ENCODE results near the gene GDPD2.

Gene GDPD2

DNA sequence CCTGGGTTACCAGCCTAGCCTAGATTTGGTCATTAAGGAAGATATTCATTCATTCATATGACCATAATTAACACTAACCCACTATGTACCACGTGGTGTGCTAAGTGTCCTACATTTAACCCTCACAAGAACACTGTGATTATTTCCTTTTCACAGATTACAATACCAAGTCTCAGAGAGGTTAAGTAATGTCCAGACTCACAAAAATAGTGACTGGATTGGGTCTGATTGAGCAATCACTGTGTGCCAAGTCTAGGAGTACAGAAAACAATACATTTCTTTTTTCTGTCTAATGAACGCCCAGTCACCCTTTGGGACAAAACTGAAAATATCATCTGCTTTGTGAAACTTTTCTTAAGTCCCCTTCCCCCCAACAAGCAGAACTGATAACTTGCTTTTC lies 13.9 kb downstream of the GDPD2 start:
- in situ Hi-C loops (cut with MboI; ENCODE audit: low sequenced_read_pairs, unreplicated experiment): no loop called here
- DNase-seq (ENCODE audit: low spot score): no peak
- TF ChIP-seq CTCF (IDR thresholded peaks at IDR 0.05; ENCODE audit: borderline replicate concordance, control extremely low read depth, extremely low read depth, insufficient read depth, missing control alignments): no peak

GRCh38 chrX:70437921-70438665 lies 15.0 kb downstream of the GDPD2 start:
- in situ Hi-C loops (cut with MboI; ENCODE audit: low sequenced_read_pairs, unreplicated experiment): no loop called here
- no peak for DNase-seq (ENCODE audit: low spot score)
- no peak for TF ChIP-seq CTCF (IDR thresholded peaks at IDR 0.05; ENCODE audit: borderline replicate concordance, control extremely low read depth, extremely low read depth, insufficient read depth, missing control alignments)

- no peak for DNase-seq (ENCODE audit: low spot score)
- in situ Hi-C loops (cut with MboI; ENCODE audit: low sequenced_read_pairs, unreplicated experiment): no loop called here
- no peak for TF ChIP-seq CTCF (IDR thresholded peaks at IDR 0.05; ENCODE audit: borderline replicate concordance, control extremely low read depth, extremely low read depth, insufficient read depth, missing control alignments)
Measured at GRCh38 chrX:70439016-70439415, 15.9 kb downstream of the GDPD2 start.

- no peak for TF ChIP-seq CTCF (IDR thresholded peaks at IDR 0.05; ENCODE audit: borderline replicate concordance, control extremely low read depth, extremely low read depth, insufficient read depth, missing control alignments)
- in situ Hi-C loops (cut with MboI; ENCODE audit: low sequenced_read_pairs, unreplicated experiment): no loop called here
- DNase-seq (ENCODE audit: low spot score): no peak
Measured at GRCh38 chrX:70442224-70442623, 19.1 kb downstream of the GDPD2 start.

DNA sequence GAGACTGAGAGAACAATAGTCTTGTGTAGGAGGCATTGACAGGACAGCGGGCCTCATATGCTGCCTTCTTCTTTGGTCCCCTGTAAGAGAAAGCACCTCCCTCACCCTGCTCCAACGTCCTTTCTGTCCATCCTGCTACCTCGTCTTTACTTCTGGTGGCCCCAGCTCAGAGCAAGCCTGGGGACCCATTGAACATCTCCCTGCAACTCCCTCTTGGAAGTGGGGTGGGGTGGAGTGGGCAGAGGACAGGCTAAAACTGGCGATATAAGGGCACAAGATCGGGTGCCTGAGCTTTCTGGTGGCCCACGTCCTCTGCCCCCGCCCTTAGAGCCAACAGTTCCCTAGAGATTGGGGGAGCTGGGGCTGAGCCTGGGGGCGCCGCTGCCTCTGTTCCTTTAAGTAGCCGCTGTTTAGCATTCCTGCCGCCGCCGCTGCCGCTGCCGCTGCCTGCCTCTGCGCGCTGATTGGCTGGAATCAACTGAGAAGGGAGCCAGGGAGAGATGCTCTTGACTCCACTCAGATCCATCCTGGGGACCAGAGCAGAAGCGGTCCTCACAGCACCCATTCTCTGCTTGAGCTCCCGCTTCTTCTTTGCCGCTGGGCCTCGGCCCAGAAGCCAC lies 21.3 kb downstream of the GDPD2 start, which contains the start of gene DLG3:
Gene DLG3 (plus strand): TSS at position 510 of the 620 bp plus-strand sequence. CDS start 367 bp downstream, outside the sequence.
- in situ Hi-C loops (cut with MboI; ENCODE audit: low sequenced_read_pairs, unreplicated experiment): no loop called here
- DNase-seq (ENCODE audit: low spot score): no peak
- no peak for TF ChIP-seq CTCF (IDR thresholded peaks at IDR 0.05; ENCODE audit: borderline replicate concordance, control extremely low read depth, extremely low read depth, insufficient read depth, missing control alignments)

GRCh38 chrX:70444946-70445656 lies 22.0 kb downstream of the GDPD2 start:
- no peak for DNase-seq (ENCODE audit: low spot score)
- in situ Hi-C loops (cut with MboI; ENCODE audit: low sequenced_read_pairs, unreplicated experiment): no loop called here
- no peak for TF ChIP-seq CTCF (IDR thresholded peaks at IDR 0.05; ENCODE audit: borderline replicate concordance, control extremely low read depth, extremely low read depth, insufficient read depth, missing control alignments)
